GM12878 (cell line): Measurements from ENCODE around the gene NEK8. TPM values are rescaled to one million over a fixed set of nuclear protein-coding genes. Genes with fewer than 3 reads are reported as not detected.

Source experiments
- ATAC-seq: fragments of 200-7000 bp; cut with Tn5 transposase; 3 replicates; pipeline ENCODE4 v1.9.1; 2020; ENCODE audit warnings: mild to moderate bottlenecking, moderate library complexity
- BruUV-seq: library from RNA; stranded (reverse); fragments of 400-500 nt; replicated peaks from 2 replicates; lab custom pipeline; 2021; lab: Mats Ljungman, UMichigan
- CTCF ChIA-PET: fragments of 300-600 bp; sonication (Branson Sonifier 250); formaldehyde crosslinking; extraction: SDS; loops from one replicate; lab custom pipeline; 2021; ENCODE audit warnings: inconsistent platforms; lab: Yijun Ruan, JAX
- POLR2A ChIA-PET: fragments of 350-600 bp; formaldehyde crosslinking; extraction: SDS; loops from one replicate; lab custom pipeline; 2021; ENCODE audit warnings: inconsistent platforms; lab: Charles Lee
- RAD21 ChIA-PET: fragments of 300-600 bp; sonication (Branson Sonifier 250); formaldehyde crosslinking; loops from one replicate; lab custom pipeline; 2023; ENCODE audit warnings: antibody characterized with exemption; ENCODE audit not compliant: unreplicated experiment; lab: Charles Lee
- SMC1A ChIA-PET: fragments of 300-600 bp; sonication (Branson Sonifier 250); formaldehyde crosslinking; loops from one replicate; lab custom pipeline; 2023; ENCODE audit not compliant: unreplicated experiment, uncharacterized antibody; lab: Charles Lee
- DNase-seq: peaks from one replicate; pipeline ENCODE4 v3.0.0-alpha.2; 2011; ENCODE audit warnings: low read depth, low spot score
- FAIRE-seq: peaks from 3 replicates; lab custom pipeline; 2011; peaks lifted over from hg19 to GRCh38; lab: Jason Lieb, UNC
- H2AFZ ChIP-seq: 2 replicates; pipeline ENCODE4 v1.6.0; 2011; ENCODE audit warnings: low read depth, low read length, control low read depth; ENCODE audit not compliant: control insufficient read depth
- H3K27ac ChIP-seq: 2 replicates; pipeline ENCODE4 v1.5.1; 2011; ENCODE audit warnings: control low read depth; ENCODE audit not compliant: control insufficient read depth, insufficient read depth
- H3K27me3 ChIP-seq, 2 experiments: replicated peaks in 1 of 2; 2 replicates each; pipeline versions ENCODE4 v1.6.0 to v1.6.1; 2011; ENCODE audit warnings: low read length in 1 of 2; ENCODE audit not compliant: control insufficient read depth in 2 of 2, insufficient read depth in 2 of 2
- H3K36me3 ChIP-seq, 2 experiments: 2 replicates each; pipeline ENCODE4 v1.5.1; 2011; ENCODE audit warnings: low read length in 1 of 2; ENCODE audit not compliant: control insufficient read depth in 2 of 2, insufficient read depth in 2 of 2
- H3K4me1 ChIP-seq: 2 replicates; pipeline ENCODE4 v1.6.1; 2011; ENCODE audit warnings: mild to moderate bottlenecking, low read length, moderate library complexity, mixed read lengths; ENCODE audit not compliant: control insufficient read depth, insufficient read depth
- H3K4me2 ChIP-seq: 2 replicates; pipeline ENCODE4 v1.6.0; 2011; ENCODE audit warnings: control low read depth; ENCODE audit not compliant: control insufficient read depth, insufficient read depth
- H3K4me3 ChIP-seq: fragments of 200-600 bp; sonication (generic); 2 replicates; pipeline ENCODE4 v1.5.1; 2016
- H3K79me2 ChIP-seq: 2 replicates; pipeline ENCODE4 v1.6.0; 2011; ENCODE audit warnings: low read length; ENCODE audit not compliant: control insufficient read depth, insufficient read depth
- H3K9ac ChIP-seq: 2 replicates; pipeline ENCODE4 v1.8.0; 2011; ENCODE audit warnings: low read length, control low read depth, mixed read lengths; ENCODE audit not compliant: control insufficient read depth, insufficient read depth
- H3K9me3 ChIP-seq: replicated peaks from 3 replicates; pipeline ENCODE4 v1.5.1; 2011; ENCODE audit warnings: mild to moderate bottlenecking, low read length; ENCODE audit not compliant: control insufficient read depth, insufficient read depth
- H4K20me1 ChIP-seq: 2 replicates; pipeline ENCODE4 v1.6.0; 2011; ENCODE audit not compliant: control insufficient read depth, insufficient read depth
- ATF7 ChIP-seq: fragments of 450-650 bp; IDR thresholded peaks from 2 replicates; pipeline ENCODE4 v1.6.1; 2016; ENCODE audit warnings: low read depth, mild to moderate bottlenecking
- BCL11A ChIP-seq: IDR thresholded peaks from 2 replicates; pipeline ENCODE4 v1.6.1; 2011; ENCODE audit warnings: low read depth, low read length
- CBFB ChIP-seq: IDR thresholded peaks from 2 replicates; pipeline ENCODE4 v1.6.1; 2016; ENCODE audit warnings: antibody characterized with exemption, low read depth
- CREM ChIP-seq: IDR thresholded peaks from 2 replicates; pipeline ENCODE4 v1.6.1; 2014; ENCODE audit warnings: antibody characterized with exemption, low read depth
- EP300 ChIP-seq, 2 experiments: fragments of 150-350 bp in 1 of 2; IDR thresholded peaks; 2 replicates each; pipeline ENCODE4 v1.6.1; 2011 to 2012; ENCODE audit warnings: low read depth in 2 of 2, low read length in 2 of 2, borderline replicate concordance in 1 of 2, improper control_type of control experiment in 1 of 2, inconsistent platforms in 1 of 2; ENCODE audit not compliant: control insufficient read depth in 1 of 2
- IKZF1 ChIP-seq: fragments of 450-650 bp; conservative IDR thresholded peaks from 2 replicates; pipeline ENCODE4 v1.6.1; 2017; ENCODE audit warnings: antibody characterized with exemption, mild to moderate bottlenecking
- IKZF2 ChIP-seq, 2 experiments: fragments of 450-650 bp; IDR thresholded peaks; 2 replicates each; pipeline ENCODE4 v1.6.1; 2017; ENCODE audit warnings: mild to moderate bottlenecking in 2 of 2, moderate library complexity in 2 of 2
- JUNB ChIP-seq: IDR thresholded peaks from 2 replicates; pipeline ENCODE4 v1.6.1; 2016; ENCODE audit warnings: antibody characterized with exemption, mild to moderate bottlenecking
- KLF5 ChIP-seq: fragments of 450-650 bp; IDR thresholded peaks from 2 replicates; pipeline ENCODE4 v1.6.1; 2014; ENCODE audit warnings: mild to moderate bottlenecking; ENCODE audit not compliant: partially characterized antibody
- NFIC ChIP-seq: IDR thresholded peaks from 2 replicates; pipeline ENCODE4 v1.6.1; 2012; ENCODE audit warnings: low read depth, mild to moderate bottlenecking, inconsistent platforms, low read length, moderate library complexity
- PAX8 ChIP-seq: fragments of 450-650 bp; IDR thresholded peaks from 2 replicates; pipeline ENCODE4 v1.6.1; 2017; ENCODE audit warnings: mild to moderate bottlenecking, moderate library complexity
- SMARCA5 ChIP-seq: fragments of 450-650 bp; IDR thresholded peaks from 2 replicates; pipeline ENCODE4 v1.6.1; 2017; ENCODE audit warnings: mild to moderate bottlenecking
- ZNF622 ChIP-seq: fragments of 450-650 bp; IDR thresholded peaks from 2 replicates; pipeline ENCODE4 v1.6.1; 2017; ENCODE audit warnings: mild to moderate bottlenecking, inconsistent platforms
- WGBS: methylation state at CpG from one replicate; pipeline ENCODE4 v1.1.6; 2016; ENCODE audit warnings: low lambda C conversion rate; ENCODE audit not compliant: insufficient replicate concordance, insufficient coverage; ENCODE audit errors: missing lambda C conversion rate; 5-methylcytosine and 5-hydroxymethylcytosine counted together
- in situ Hi-C: fragments of 300-500 bp; cut with MboI; formaldehyde crosslinking; loops from 9 replicates; pipeline ENCODE4 v1.14.3; 2018; ENCODE audit warnings: mixed read lengths
- intact Hi-C: fragments of 100-400 bp; cut with micrococcal nuclease; formaldehyde crosslinking; loops from one replicate; pipeline ENCODE4 v1.14.2; 2022; ENCODE audit not compliant: unreplicated experiment
- polyA plus RNA-seq, 11 experiments: library from polyadenylated mRNA; depleted of rRNA in 4 of 11; unstranded in 6 of 11; stranded (reverse) in 5 of 11; fragments of >200 nt; fragmentation: Nextera tagmentation in 4 of 11; fragmentation: Illumina TruSeq in 1 of 11; extraction: Ambion mirVana in 4 of 11; extraction: Trizol in 1 of 11; gene quantifications; 1 replicate in 1 of 11; 2 replicates in 10 of 11; pipeline versions ENCODE4 v1.2.1 to v1.2.3, GENCODE V29; 2011 to 2016; ENCODE audit warnings: inconsistent platforms in 2 of 11, missing spikeins in 2 of 11, low read depth in 1 of 11
- total RNA-seq, 4 experiments: library from RNA; depleted of rRNA in 3 of 4; stranded (reverse); fragments of >200 nt in 3 of 4; fragmentation: Illumina TruSeq in 1 of 4; extraction: Trizol in 1 of 4; gene quantifications; 2 replicates each; pipeline versions ENCODE4 v1.2.1 to v1.2.3, GENCODE V29; 2013 to 2021
- TF ChIP-seq, protein P1 (sequence below): fragments of 450-650 bp; IDR thresholded peaks from 2 replicates; pipeline ENCODE4 v1.6.1; 2017; ENCODE audit warnings: mild to moderate bottlenecking
- TF ChIP-seq, protein P2 (sequence below): fragments of 450-650 bp; IDR thresholded peaks from 2 replicates; pipeline ENCODE4 v1.6.1; 2017; ENCODE audit warnings: mild to moderate bottlenecking, moderate library complexity
- TF ChIP-seq, protein P3 (sequence below): fragments of 450-650 bp; IDR thresholded peaks from 2 replicates; pipeline ENCODE4 v1.6.1; 2017; ENCODE audit warnings: borderline replicate concordance

The NEK8 gene
- total and polyA plus RNA-seq, 10 of the 15 experiments (the other 5 are each of a cell fraction or from before 2014, with no cell fraction given): 2.3 to 14.3 (median 9.4) TPM

DNA sequence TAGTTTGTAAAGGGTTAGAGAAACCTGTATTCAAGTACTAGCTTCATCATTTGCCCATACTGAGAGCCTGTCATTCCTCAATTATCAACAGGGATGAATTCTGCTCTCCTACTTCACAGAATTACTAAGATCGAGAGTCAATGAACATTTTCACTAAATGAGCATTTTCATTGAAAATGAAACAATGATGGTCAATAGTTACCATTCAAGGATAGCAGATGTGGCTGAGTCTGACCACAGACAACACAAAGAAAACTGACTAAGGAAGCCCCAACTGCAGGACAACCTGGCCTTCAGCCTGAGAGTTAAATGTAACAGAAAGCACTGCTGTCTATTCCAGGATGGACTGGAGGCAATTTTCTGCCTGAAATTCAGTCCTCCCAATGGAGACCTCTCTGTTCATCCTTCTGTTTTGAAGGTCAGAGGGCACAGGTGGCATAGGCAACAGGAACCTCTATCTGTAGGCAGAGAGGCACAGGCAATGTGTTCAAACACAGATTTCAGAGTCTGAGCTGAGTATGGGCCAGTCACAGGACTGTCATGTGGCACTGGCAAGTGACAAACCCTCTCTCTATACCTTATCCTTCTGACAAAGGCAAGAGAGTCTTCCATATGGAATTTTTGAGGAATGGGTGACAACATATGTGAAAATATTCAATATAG is 34.7 kb downstream of the NEK8 start:
- Histone ChIP-seq H3K79me2 (no peaks in the 10 kb centered on the region), H3K9me3 (no peaks in the 10 kb centered on the region), H3K36me3 (peaks cover 11 to 25% of the 10 kb centered on the region in 2 experiments), H3K4me3 (no peak overlapping the region), H3K27me3 (no peaks in the 10 kb centered on the region), H3K27ac (peak overlapping the region; percentile 48), H3K4me2 (peak overlapping the region; percentile 59), H2AFZ (no peak overlapping the region), H4K20me1 (no peaks in the 10 kb centered on the region; the same call in 1 of the 2 replicates), H3K9ac (no peak overlapping the region; the same call in 1 of the 2 replicates), H3K4me1 (peaks cover 15% of the 10 kb centered on the region)
- FAIRE-seq: peak; percentile 86
- BruUV-seq: no TSS peak
- POLR2A ChIA-PET: interaction anchor here (0.5 to 3.6 kb wide), 14 partner anchors 11 to 335 kb away, joined by 3 to 19 read pairs (median 4); partner anchors contain the start of genes DHRS13 and TLCD1
- peak; percentile 92 for ATAC-seq
- CTCF ChIA-PET: interaction anchor here (0.6 to 7.3 kb wide), 60 partner anchors 10 to 354 kb away, joined by 3 to 175 read pairs (median 8); partner anchors contain the start of genes DHRS13, ERAL1, FAM222B and FLOT2
- DNase-seq: no peak
- SMC1A ChIA-PET: interaction anchor here (0.6 to 4.9 kb wide), 49 partner anchors 11 to 196 kb away, joined by 3 to 60 read pairs (median 4); partner anchors contain the start of genes DHRS13, FAM222B, FLOT2 and NEK8
- RAD21 ChIA-PET: interaction anchor here (0.6 to 6.1 kb wide), 51 partner anchors 9 to 628 kb away, joined by 3 to 109 read pairs (median 5); partner anchors contain the start of genes DHRS13, ERAL1, FAM222B and FLOT2
- intact Hi-C loops (loop anchor here (1.0 to 5.0 kb wide), 5 partner anchors 36 to 153 kb away; partner anchors contain the start of gene FAM222B), in situ Hi-C loops (no loop called here)
- WGBS: 6% methylated on average over 1 of the region's 1 CpG
- TF ChIP-seq, protein P1, sequence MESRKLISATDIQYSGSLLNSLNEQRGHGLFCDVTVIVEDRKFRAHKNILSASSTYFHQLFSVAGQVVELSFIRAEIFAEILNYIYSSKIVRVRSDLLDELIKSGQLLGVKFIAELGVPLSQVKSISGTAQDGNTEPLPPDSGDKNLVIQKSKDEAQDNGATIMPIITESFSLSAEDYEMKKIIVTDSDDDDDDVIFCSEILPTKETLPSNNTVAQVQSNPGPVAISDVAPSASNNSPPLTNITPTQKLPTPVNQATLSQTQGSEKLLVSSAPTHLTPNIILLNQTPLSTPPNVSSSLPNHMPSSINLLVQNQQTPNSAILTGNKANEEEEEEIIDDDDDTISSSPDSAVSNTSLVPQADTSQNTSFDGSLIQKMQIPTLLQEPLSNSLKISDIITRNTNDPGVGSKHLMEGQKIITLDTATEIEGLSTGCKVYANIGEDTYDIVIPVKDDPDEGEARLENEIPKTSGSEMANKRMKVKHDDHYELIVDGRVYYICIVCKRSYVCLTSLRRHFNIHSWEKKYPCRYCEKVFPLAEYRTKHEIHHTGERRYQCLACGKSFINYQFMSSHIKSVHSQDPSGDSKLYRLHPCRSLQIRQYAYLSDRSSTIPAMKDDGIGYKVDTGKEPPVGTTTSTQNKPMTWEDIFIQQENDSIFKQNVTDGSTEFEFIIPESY: 0 out of 2 replicates have a peak, but pooled peaks have one; percentile 3
- TF ChIP-seq ZNF622 (no peak), BCL11A (peak; percentile 17; the same call in 1 of the 2 replicates), IKZF1 (peak; percentile 73), EP300 (IDR thresholded peaks at IDR 0.05; ENCODE audit: borderline replicate concordance in 1 of 2, control insufficient read depth in 1 of 2, low read depth in 2 of 2, low read length in 2 of 2) (peak in 1 of 2 experiments; percentile 33; a peak in 1 of 4 replicates), CREM (peak; percentile 23; the same call in 1 of the 2 replicates), IKZF2 (IDR thresholded peaks at IDR 0.05) (peak; percentile 49 to 68; a peak in 2 of 4 replicates), CBFB (peak; percentile 59; the same call in 1 of the 2 replicates), KLF5 (no peak), NFIC (peak; percentile 73), JUNB (peak; percentile 89), ATF7 (0 out of 2 replicates have a peak, but pooled peaks have one; percentile 27), PAX8 (no peak), SMARCA5 (peak; percentile 77)
- TF ChIP-seq, protein P2, sequence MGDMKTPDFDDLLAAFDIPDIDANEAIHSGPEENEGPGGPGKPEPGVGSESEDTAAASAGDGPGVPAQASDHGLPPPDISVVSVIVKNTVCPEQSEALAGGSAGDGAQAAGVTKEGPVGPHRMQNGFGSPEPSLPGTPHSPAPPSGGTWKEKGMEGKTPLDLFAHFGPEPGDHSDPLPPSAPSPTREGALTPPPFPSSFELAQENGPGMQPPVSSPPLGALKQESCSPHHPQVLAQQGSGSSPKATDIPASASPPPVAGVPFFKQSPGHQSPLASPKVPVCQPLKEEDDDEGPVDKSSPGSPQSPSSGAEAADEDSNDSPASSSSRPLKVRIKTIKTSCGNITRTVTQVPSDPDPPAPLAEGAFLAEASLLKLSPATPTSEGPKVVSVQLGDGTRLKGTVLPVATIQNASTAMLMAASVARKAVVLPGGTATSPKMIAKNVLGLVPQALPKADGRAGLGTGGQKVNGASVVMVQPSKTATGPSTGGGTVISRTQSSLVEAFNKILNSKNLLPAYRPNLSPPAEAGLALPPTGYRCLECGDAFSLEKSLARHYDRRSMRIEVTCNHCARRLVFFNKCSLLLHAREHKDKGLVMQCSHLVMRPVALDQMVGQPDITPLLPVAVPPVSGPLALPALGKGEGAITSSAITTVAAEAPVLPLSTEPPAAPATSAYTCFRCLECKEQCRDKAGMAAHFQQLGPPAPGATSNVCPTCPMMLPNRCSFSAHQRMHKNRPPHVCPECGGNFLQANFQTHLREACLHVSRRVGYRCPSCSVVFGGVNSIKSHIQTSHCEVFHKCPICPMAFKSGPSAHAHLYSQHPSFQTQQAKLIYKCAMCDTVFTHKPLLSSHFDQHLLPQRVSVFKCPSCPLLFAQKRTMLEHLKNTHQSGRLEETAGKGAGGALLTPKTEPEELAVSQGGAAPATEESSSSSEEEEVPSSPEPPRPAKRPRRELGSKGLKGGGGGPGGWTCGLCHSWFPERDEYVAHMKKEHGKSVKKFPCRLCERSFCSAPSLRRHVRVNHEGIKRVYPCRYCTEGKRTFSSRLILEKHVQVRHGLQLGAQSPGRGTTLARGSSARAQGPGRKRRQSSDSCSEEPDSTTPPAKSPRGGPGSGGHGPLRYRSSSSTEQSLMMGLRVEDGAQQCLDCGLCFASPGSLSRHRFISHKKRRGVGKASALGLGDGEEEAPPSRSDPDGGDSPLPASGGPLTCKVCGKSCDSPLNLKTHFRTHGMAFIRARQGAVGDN: 0 out of 2 replicates have a peak, but pooled peaks have one; percentile 15
- TF ChIP-seq, protein P3, sequence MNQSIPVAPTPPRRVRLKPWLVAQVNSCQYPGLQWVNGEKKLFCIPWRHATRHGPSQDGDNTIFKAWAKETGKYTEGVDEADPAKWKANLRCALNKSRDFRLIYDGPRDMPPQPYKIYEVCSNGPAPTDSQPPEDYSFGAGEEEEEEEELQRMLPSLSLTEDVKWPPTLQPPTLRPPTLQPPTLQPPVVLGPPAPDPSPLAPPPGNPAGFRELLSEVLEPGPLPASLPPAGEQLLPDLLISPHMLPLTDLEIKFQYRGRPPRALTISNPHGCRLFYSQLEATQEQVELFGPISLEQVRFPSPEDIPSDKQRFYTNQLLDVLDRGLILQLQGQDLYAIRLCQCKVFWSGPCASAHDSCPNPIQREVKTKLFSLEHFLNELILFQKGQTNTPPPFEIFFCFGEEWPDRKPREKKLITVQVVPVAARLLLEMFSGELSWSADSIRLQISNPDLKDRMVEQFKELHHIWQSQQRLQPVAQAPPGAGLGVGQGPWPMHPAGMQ: no peak
